Activated T-cell treated with anti-CD3 and anti-CD28 coated beads, Interleukin-2, amount 50 U/mL, for 4 hours (primary cell): ENCODE data around the gene GYS2. TPM values are rescaled to one million over a fixed set of nuclear protein-coding genes. Genes with fewer than 3 reads are reported as not detected.

ENCODE experiments used
- ATAC-seq, 2 donors: fragments of 200-7000 bp; cut with Tn5 transposase; one replicate each; pipeline ENCODE4 v1.10.0; 2021
- DNase-seq: peaks from one replicate; pipeline ENCODE4 v3.0.0-alpha.2; 2020
- H3K27me3 Mint-ChIP-seq: one replicate; pipeline ENCODE4 v1.8.0; 2021; ENCODE audit warnings: low read depth, mixed read lengths
- H3K36me3 Mint-ChIP-seq: one replicate; pipeline ENCODE4 v1.8.0; 2022; ENCODE audit warnings: mixed read lengths; ENCODE audit not compliant: insufficient read depth
- H3K4me1 Mint-ChIP-seq: one replicate; pipeline ENCODE4 v1.8.0; 2021; ENCODE audit warnings: low read depth, mixed read lengths
- H3K4me3 Mint-ChIP-seq: one replicate; pipeline ENCODE4 v1.8.0; 2021; ENCODE audit warnings: mild to moderate bottlenecking, moderate library complexity, mixed read lengths
- H3K9me3 Mint-ChIP-seq: one replicate; pipeline ENCODE4 v1.8.0; 2021; ENCODE audit warnings: mixed read lengths
- total RNA-seq, 3 donors: library from RNA; stranded (reverse); gene quantifications; one replicate each; pipeline ENCODE4 v1.2.1, GENCODE V29; 2021

Gene GYS2
- total RNA-seq, 3 donors from 2014 or later, result 0.08 TPM; not detected in 1

- H3K27me3 Mint-ChIP-seq, result peaks cover 29% of the 10 kb centered on the region
- H3K36me3 Mint-ChIP-seq, result no peaks in the 10 kb centered on the region
- DNase-seq, result no peak
- H3K4me1 Mint-ChIP-seq, result peaks cover 11% of the 10 kb centered on the region
- H3K4me3 Mint-ChIP-seq, result peak within 1 kb of the TSS; percentile 75
- H3K9me3 Mint-ChIP-seq, result peaks cover 11% of the 10 kb centered on the region
- no peak for ATAC-seq
Measured at GRCh38 chr12:21526053-21526452, 78.6 kb downstream of the GYS2 start, which contains the start of gene SPX. SPX (plus strand) TSS chr12:21526296; CDS start chr12:21526473, 177 bp downstream.

GRCh38 chr12:21523148-21523547 lies 81.5 kb downstream of the GYS2 start:
- Mint-ChIP-seq H3K27me3 (peaks cover 6% of the 10 kb centered on the region), H3K9me3 (peaks cover 11% of the 10 kb centered on the region), H3K36me3 (peaks cover 5% of the 10 kb centered on the region), H3K4me1 (peaks cover 6% of the 10 kb centered on the region), H3K4me3 (no peak overlapping the region)
- DNase-seq, result no peak
- no peak for ATAC-seq

DNA sequence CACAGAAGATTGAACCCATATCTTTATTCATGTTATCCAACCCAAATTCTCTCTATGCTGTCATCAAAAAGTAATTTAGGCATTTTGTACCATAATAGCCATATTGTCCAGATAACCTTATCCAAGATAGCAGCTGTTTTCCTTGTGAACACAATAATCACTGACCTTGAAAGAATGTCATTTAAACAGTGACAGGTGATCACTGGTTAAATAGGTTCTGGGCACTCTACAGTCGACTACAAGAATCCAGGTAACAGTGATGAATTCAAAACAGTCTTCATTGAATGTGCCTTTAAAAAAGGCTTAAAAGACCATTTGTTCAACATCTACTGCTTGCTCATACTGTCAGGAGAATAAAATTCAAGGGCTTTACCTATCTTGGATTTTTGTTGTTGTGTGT lies 83.1 kb downstream of the GYS2 start:
- H3K27me3 Mint-ChIP-seq, result no peaks in the 10 kb centered on the region
- no peak overlapping the region for H3K4me3 Mint-ChIP-seq
- no peaks in the 10 kb centered on the region for H3K4me1 Mint-ChIP-seq
- peaks cover 9% of the 10 kb centered on the region for H3K36me3 Mint-ChIP-seq
- DNase-seq (no peak), ATAC-seq (no peak)
- H3K9me3 Mint-ChIP-seq, result peaks cover 11% of the 10 kb centered on the region

DNA sequence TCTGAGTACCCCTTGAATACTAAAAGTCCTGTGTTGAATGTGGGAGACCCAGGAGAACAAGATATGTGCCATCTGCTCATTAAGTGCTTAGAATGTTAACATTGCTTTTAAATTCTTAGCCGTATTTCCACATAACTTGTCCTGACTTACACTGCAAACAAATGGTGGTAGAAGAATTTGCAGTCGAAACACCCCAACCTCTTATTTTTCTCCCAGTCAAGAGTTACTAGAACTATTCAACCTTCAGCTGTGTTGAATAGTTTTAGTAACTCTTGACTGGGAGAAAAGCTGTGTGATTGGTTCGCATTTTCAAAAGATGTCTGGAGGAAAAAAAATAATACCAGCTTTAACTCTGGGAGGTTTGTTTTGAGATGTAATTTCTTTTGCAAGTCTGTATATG lies 86.2 kb downstream of the GYS2 start:
- Mint-ChIP-seq H3K4me3 (no peak overlapping the region), H3K36me3 (peaks cover 23% of the 10 kb centered on the region), H3K9me3 (no peaks in the 10 kb centered on the region), H3K4me1 (no peaks in the 10 kb centered on the region), H3K27me3 (no peaks in the 10 kb centered on the region)
- DNase-seq, result no peak
- ATAC-seq, result no peak

GRCh38 chr12:21516281-21516680 lies 88.4 kb downstream of the GYS2 start:
- no peak for DNase-seq
- Mint-ChIP-seq H3K27me3 (no peaks in the 10 kb centered on the region), H3K4me3 (no peak overlapping the region), H3K9me3 (no peaks in the 10 kb centered on the region), H3K36me3 (peaks cover 30% of the 10 kb centered on the region), H3K4me1 (no peaks in the 10 kb centered on the region)
- no peak for ATAC-seq

DNA sequence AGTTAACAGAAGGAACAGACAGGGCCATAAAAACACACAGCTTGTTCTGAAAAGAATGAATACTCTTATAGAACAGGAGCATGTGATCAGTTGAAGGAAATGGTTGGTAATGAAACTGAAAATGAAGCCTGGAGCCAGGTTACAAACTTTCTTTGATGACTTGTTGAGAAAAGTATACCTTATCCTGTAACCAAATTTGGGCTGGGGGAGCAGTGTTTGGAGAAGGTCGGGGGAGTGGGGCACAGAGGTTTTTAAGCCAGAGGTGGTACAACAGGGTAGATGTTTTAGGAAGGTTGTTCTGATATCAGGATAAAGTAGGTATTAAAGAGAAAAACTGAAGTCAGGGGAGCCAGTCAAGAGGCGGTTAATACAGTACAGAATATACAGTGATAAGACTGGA lies 94.9 kb downstream of the GYS2 start:
- peaks cover 34% of the 10 kb centered on the region for H3K4me1 Mint-ChIP-seq
- no peaks in the 10 kb centered on the region for H3K9me3 Mint-ChIP-seq
- peak overlapping the region; percentile 50 for H3K4me3 Mint-ChIP-seq
- peaks cover 42% of the 10 kb centered on the region for H3K36me3 Mint-ChIP-seq
- H3K27me3 Mint-ChIP-seq, result no peaks in the 10 kb centered on the region
- peak; percentile 76 to 83 for ATAC-seq
- DNase-seq, result no peak

- H3K4me1 Mint-ChIP-seq, result peaks cover 53% of the 10 kb centered on the region
Measured at GRCh38 chr12:21507849-21508248, 96.8 kb downstream of the GYS2 start.

DNA sequence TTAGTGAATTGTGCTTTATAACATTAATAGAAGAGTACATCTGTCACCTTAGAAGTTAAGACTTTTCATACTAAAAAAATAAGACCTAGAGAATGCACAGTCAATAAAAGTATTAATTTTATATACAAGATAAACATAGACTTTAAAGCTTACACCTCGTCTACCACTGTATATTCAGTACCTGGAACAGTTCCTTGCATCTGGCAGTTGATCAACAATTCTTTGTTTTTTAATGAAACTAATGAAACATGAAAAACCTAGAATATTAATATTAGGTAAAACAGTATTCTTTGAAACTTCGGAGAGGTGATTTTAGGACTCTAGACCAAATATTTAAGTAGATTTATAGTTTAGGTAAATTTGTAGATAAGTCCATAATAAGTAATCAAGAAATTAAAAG lies 98.8 kb downstream of the GYS2 start:
- DNase-seq, result no peak
- H3K4me3 Mint-ChIP-seq, result no peak overlapping the region
- H3K4me1 Mint-ChIP-seq, result peaks cover 59% of the 10 kb centered on the region

More at GRCh38 chr12:21507849-21508248, 96.8 kb downstream of the GYS2 start:
- DNase-seq, result no peak
- H3K9me3 Mint-ChIP-seq, result no peaks in the 10 kb centered on the region
- no peaks in the 10 kb centered on the region for H3K27me3 Mint-ChIP-seq
- ATAC-seq, result no peak
- peaks cover 33% of the 10 kb centered on the region for H3K36me3 Mint-ChIP-seq
- no peak overlapping the region for H3K4me3 Mint-ChIP-seq

DNA sequence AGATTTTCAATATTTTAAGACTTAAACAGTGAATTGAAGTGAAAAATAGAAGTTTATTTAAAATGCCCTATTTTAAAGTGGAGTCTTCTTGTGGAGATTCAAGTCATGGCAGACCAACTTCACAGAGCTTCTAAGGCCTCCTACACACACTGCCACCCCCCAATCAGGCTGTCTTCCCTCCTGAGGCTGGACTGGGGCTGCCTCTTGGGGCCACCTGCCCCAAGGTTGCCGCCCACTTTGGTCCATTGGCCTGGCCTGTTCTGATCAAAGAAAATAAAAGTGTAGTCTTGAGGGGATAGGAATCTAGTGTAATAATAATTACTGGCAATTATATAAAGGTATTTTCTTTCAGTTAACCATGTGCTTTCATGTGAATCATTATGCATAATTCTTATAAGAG lies 101.8 kb downstream of the GYS2 start:
- H3K36me3 Mint-ChIP-seq, result peaks cover 15% of the 10 kb centered on the region
- H3K27me3 Mint-ChIP-seq, result no peaks in the 10 kb centered on the region
- H3K4me1 Mint-ChIP-seq, result peaks cover 53% of the 10 kb centered on the region
- H3K4me3 Mint-ChIP-seq, result no peak overlapping the region
- H3K9me3 Mint-ChIP-seq, result no peaks in the 10 kb centered on the region
- ATAC-seq (no peak), DNase-seq (no peak)

More for the DNA sequence above, 98.8 kb downstream of the GYS2 start:
- Mint-ChIP-seq H3K27me3 (no peaks in the 10 kb centered on the region), H3K9me3 (no peaks in the 10 kb centered on the region), H3K36me3 (peaks cover 26% of the 10 kb centered on the region)
- ATAC-seq, result no peak

DNA sequence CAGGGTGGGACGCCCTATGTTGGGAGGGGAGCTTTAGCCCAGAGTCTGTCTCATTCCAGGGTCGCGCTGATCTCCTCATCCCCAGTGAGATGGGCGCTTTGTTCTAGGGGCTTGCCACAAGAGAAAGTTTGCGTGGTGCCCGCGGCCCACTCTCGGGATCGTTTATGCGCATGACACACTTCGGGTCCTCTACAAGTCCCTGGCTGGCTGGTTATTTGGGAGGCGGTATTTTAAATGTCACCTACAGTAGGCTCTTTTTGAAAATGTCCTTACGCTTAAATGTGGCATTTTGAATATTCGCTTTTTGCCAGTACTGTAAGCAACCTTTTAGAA lies 102.5 kb downstream of the GYS2 start:
- Mint-ChIP-seq H3K4me1 (peaks cover 56% of the 10 kb centered on the region), H3K27me3 (no peaks in the 10 kb centered on the region), H3K36me3 (peaks cover 18% of the 10 kb centered on the region), H3K9me3 (no peaks in the 10 kb centered on the region), H3K4me3 (no peak overlapping the region)
- DNase-seq (peak; percentile 24), ATAC-seq (peak; percentile 43 to 45)

DNA sequence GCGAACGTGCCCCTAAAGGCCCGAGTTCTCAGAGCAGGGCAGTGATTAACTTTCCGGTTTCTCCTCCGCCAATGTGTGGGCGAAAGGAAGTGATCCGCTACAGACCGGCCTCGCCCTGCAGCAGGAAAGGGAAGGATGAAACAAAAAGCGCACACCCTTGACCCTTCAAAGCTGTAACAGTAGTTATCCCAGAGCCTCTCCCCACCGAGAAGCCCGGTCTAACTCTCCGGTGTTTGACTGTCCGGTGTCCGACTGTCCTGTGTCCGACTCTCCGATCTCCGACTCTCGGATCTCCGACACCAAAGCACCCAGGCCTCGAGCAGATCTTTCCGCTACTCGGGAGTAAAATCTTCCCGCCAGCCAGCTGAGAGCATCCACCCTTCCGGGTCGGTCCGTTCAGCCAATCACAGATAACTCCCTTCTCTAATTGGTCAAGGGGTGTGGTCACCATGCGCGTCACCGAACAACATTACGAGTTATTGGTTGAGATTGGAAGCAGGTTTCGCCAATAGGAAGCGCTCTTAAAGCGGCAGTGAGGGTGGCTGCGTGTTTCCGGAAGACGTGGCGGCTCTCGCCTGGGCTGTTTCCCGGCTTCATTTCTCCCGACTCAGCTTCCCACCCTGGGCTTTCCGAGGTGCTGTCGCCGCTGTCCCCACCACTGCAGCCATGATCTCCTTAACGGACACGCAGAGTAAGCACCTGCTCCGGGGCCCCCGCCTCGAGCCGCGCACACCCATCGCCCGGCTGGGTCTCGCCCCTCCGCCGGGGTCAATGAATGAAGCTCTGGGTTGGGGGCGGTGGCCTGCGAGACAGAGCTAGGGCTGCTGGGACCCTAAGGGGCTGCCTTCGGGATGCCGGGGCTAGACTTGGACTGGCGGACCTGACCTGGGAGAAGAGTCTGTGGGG lies 103.1 kb downstream of the GYS2 start, which contains the start of the genes GOLT1B and RECQL:
TSS of gene GOLT1B (plus strand) at position 532 of the 906 bp plus-strand sequence. CDS start at position 667, 135 bp downstream.
TSS of gene RECQL (minus strand) at position 378 of the 906 bp plus-strand sequence. CDS start 2,065 bp downstream, outside the sequence.
- Mint-ChIP-seq H3K27me3 (no peaks in the 10 kb centered on the region), H3K4me1 (peaks cover 58% of the 10 kb centered on the region), H3K9me3 (no peaks in the 10 kb centered on the region), H3K36me3 (peaks cover 23% of the 10 kb centered on the region), H3K4me3 (no peak within 1 kb of the TSS)
- peak; percentile 94 for ATAC-seq
- DNase-seq, result peak; percentile 83

- Mint-ChIP-seq H3K4me3 (no peak overlapping the region), H3K4me1 (peaks cover 53% of the 10 kb centered on the region), H3K9me3 (no peaks in the 10 kb centered on the region), H3K36me3 (peaks cover 24% of the 10 kb centered on the region), H3K27me3 (no peaks in the 10 kb centered on the region)
- no peak for DNase-seq
- no peak for ATAC-seq
Measured at GRCh38 chr12:21500786-21501257, 103.8 kb downstream of the GYS2 start.

GRCh38 chr12:21499765-21500164 lies 104.9 kb downstream of the GYS2 start:
- Mint-ChIP-seq H3K27me3 (no peaks in the 10 kb centered on the region), H3K36me3 (peaks cover 31% of the 10 kb centered on the region), H3K4me3 (no peak overlapping the region), H3K4me1 (peaks cover 42% of the 10 kb centered on the region), H3K9me3 (no peaks in the 10 kb centered on the region)
- ATAC-seq (no peak), DNase-seq (no peak)
